CD8-positive, alpha-beta memory T cell (primary cell): ENCODE measurements around the gene PPM1D. TPM values are rescaled to one million over a fixed set of nuclear protein-coding genes. Genes with fewer than 3 reads are reported as not detected.
"Not testable (repeated sequence)": the region's sequence is repeated elsewhere in the genome, so short reads cannot be mapped to it uniquely, and the experiment has no call there.

Experiments
- CTCF ChIA-PET: fragments of 350-600 bp; sonication (Branson Sonifier 250); formaldehyde crosslinking; loops from one replicate; lab custom pipeline; 2021; ENCODE audit warnings: antibody characterized with exemption; lab: Charles Lee
- POLR2A ChIA-PET: fragments of 350-600 bp; sonication (Branson Sonifier 250); formaldehyde crosslinking; loops from one replicate; lab custom pipeline; 2021; ENCODE audit warnings: antibody characterized with exemption; lab: Charles Lee
- DNase-seq, 5 donors: peaks; one replicate each; pipeline versions ENCODE4 v3.0.0 to v3.0.0-alpha.2; 2020 to 2022; ENCODE audit warnings: mixed read lengths in 1 of 5
- H3K27ac ChIP-seq: one replicate; pipeline ENCODE4 v1.7.0; 2013; ENCODE audit warnings: low read depth, mild to moderate bottlenecking, low read length, moderate library complexity
- H3K27me3 ChIP-seq: 2 replicates; pipeline ENCODE4 v1.7.0; 2013; ENCODE audit warnings: low read length, mild to moderate bottlenecking; ENCODE audit not compliant: insufficient read depth, poor library complexity, severe bottlenecking
- H3K36me3 ChIP-seq: 2 replicates; pipeline ENCODE4 v1.7.0; 2013; ENCODE audit warnings: mild to moderate bottlenecking, low read length, moderate library complexity; ENCODE audit not compliant: insufficient read depth
- H3K4me1 ChIP-seq: 2 replicates; pipeline ENCODE4 v1.7.0; 2013; ENCODE audit warnings: mild to moderate bottlenecking, low read length, moderate library complexity; ENCODE audit not compliant: insufficient read depth
- H3K4me3 ChIP-seq: 2 replicates; pipeline ENCODE4 v1.7.0; 2013; ENCODE audit warnings: mild to moderate bottlenecking, low read length
- H3K9me3 ChIP-seq: 2 replicates; pipeline ENCODE4 v1.7.0; 2013; ENCODE audit warnings: mild to moderate bottlenecking, low read length
- H3K27ac Mint-ChIP-seq, 8 donors: one replicate each; pipeline ENCODE4 v1.8.0; 2020 to 2021; ENCODE audit warnings: mixed read lengths in 8 of 8, mild to moderate bottlenecking in 6 of 8, inconsistent platforms in 3 of 8, moderate library complexity in 3 of 8
- H3K27me3 Mint-ChIP-seq, 2 donors: one replicate each; pipeline ENCODE4 v1.8.0; 2020 to 2021; ENCODE audit warnings: mixed read lengths in 2 of 2, mild to moderate bottlenecking in 1 of 2, moderate library complexity in 1 of 2
- H3K36me3 Mint-ChIP-seq, 3 donors: one replicate each; pipeline ENCODE4 v1.8.0; 2020 to 2021; ENCODE audit warnings: mixed read lengths in 3 of 3, inconsistent platforms in 1 of 3, mild to moderate bottlenecking in 1 of 3
- H3K4me1 Mint-ChIP-seq, 3 donors: one replicate each; pipeline ENCODE4 v1.8.0; 2020 to 2021; ENCODE audit warnings: mixed read lengths in 3 of 3, inconsistent platforms in 1 of 3, mild to moderate bottlenecking in 1 of 3
- H3K4me3 Mint-ChIP-seq, 7 donors: one replicate each; pipeline ENCODE4 v1.8.0; 2020 to 2021; ENCODE audit warnings: mixed read lengths in 7 of 7, mild to moderate bottlenecking in 6 of 7, moderate library complexity in 4 of 7, inconsistent platforms in 2 of 7
- H3K9me3 Mint-ChIP-seq, 5 donors: one replicate each; pipeline ENCODE4 v1.8.0; 2020 to 2022; ENCODE audit warnings: mixed read lengths in 5 of 5, mild to moderate bottlenecking in 3 of 5, moderate library complexity in 2 of 5, inconsistent platforms in 1 of 5
- polyA plus RNA-seq: library from polyadenylated mRNA; unstranded; fragments of 300-500 nt; fragmentation: Illumina TruSeq; gene quantifications from one replicate; pipeline ENCODE4 v1.2.3, GENCODE V29; 2021
- total RNA-seq, 2 experiments: library from RNA; stranded (reverse); gene quantifications; one replicate each; pipeline ENCODE4 v1.2.3, GENCODE V29; 2021

The PPM1D gene
- total and polyA plus RNA-seq, 3 experiments from 2014 or later: 13.1 to 19.0 (median 17.8) TPM

DNA sequence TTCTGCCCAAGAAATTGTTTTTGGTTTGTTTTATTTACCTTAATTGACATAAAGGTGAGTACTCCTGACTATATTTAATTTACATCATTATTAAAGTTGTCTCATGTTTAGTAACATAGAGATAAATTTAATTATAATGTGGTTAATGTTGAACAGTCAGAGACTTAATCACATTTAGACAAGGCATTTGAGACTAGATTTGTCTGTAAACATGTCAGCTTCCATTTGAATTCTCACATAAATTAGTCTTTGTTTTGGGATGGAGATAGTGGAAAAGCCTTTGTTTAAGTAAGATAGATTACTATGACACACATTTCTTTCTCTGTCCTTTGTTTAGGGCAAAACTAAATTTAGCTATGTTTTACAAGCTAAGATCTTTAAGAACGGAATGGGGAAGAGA is 59.2 kb downstream of the PPM1D start:
- POLR2A ChIA-PET: no interaction called here
- CTCF ChIA-PET: no interaction called here

DNA sequence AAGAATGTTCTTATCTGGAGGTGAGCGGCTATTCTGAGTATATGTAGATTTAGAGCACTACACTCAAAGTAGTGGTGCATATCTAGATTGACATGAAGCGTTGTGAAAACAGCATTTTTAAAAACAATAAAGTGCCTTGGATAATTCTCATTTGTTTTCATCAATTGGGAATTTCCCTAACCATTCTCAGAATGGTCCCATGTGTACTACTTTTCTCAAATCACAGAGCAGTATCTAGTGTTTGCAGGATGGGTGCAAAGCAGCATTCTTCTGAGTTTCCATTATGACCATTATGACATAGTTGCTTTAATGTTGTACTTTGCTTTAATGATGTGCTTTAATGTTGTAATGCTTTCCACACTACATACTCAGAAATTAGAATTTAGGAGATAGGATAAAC is 61.5 kb downstream of the PPM1D start:
- peak overlapping the region in 1 of 8 donors; percentile 16 for H3K27ac Mint-ChIP-seq
- no peaks in the 10 kb centered on the region for H3K27me3 Mint-ChIP-seq
- no peaks in the 10 kb centered on the region for H3K9me3 ChIP-seq
- H3K27me3 ChIP-seq: no peaks in the 10 kb centered on the region
- ChIA-PET CTCF (no interaction called here), POLR2A (no interaction called here)
- H3K4me3 Mint-ChIP-seq: no peak overlapping the region
- no peaks in the 10 kb centered on the region for H3K4me1 ChIP-seq
- no peak for DNase-seq
- H3K27ac ChIP-seq: no peak overlapping the region
- H3K4me1 Mint-ChIP-seq: peaks cover 0 to 5% (median 5%) of the 10 kb centered on the region in 3 donors
- H3K36me3 Mint-ChIP-seq: peaks cover 0 to 57% (median 22%) of the 10 kb centered on the region in 3 donors
- no peaks in the 10 kb centered on the region for H3K9me3 Mint-ChIP-seq
- H3K36me3 ChIP-seq: peaks cover 15% of the 10 kb centered on the region
- H3K4me3 ChIP-seq: no peak overlapping the region

More for the DNA sequence above, 59.2 kb downstream of the PPM1D start:
- H3K27ac ChIP-seq: no peak overlapping the region
- no peak for DNase-seq
- Mint-ChIP-seq H3K27me3 (no peaks in the 10 kb centered on the region), H3K9me3 (no peaks in the 10 kb centered on the region), H3K27ac (peak overlapping the region in 1 of 8 donors; percentile 24), H3K4me3 (no peak overlapping the region), H3K4me1 (peaks cover 0 to 6% (median 0%) of the 10 kb centered on the region in 3 donors), H3K36me3 (peaks cover 0 to 47% (median 19%) of the 10 kb centered on the region in 3 donors)
- H3K4me3 ChIP-seq: no peak overlapping the region
- peaks cover 8% of the 10 kb centered on the region for H3K36me3 ChIP-seq
- H3K9me3 ChIP-seq: no peaks in the 10 kb centered on the region
- H3K27me3 ChIP-seq: no peaks in the 10 kb centered on the region
- H3K4me1 ChIP-seq: no peaks in the 10 kb centered on the region

DNA sequence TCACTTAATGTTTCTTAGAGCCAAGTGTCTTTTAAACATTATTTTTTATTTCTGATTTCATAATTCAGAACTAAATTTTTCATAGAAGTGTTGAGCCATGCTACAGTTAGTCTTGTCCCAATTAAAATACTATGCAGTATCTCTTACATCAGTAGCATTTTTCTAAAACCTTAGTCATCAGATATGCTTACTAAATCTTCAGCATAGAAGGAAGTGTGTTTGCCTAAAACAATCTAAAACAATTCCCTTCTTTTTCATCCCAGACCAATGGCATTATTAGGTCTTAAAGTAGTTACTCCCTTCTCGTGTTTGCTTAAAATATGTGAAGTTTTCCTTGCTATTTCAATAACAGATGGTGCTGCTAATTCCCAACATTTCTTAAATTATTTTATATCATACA is 64.0 kb downstream of the PPM1D start:
- peaks cover 0 to 44% (median 19%) of the 10 kb centered on the region in 3 donors for H3K36me3 Mint-ChIP-seq
- ChIA-PET POLR2A (no interaction called here), CTCF (no interaction called here)
- H3K27me3 Mint-ChIP-seq: no peaks in the 10 kb centered on the region
- H3K9me3 Mint-ChIP-seq: no peaks in the 10 kb centered on the region
- H3K36me3 ChIP-seq: peaks cover 15% of the 10 kb centered on the region
- H3K27ac Mint-ChIP-seq: no peak overlapping the region
- no peaks in the 10 kb centered on the region for H3K4me1 ChIP-seq
- H3K4me3 ChIP-seq: no peak overlapping the region
- no peak overlapping the region for H3K27ac ChIP-seq
- no peak overlapping the region for H3K4me3 Mint-ChIP-seq
- H3K27me3 ChIP-seq: no peaks in the 10 kb centered on the region
- peaks cover 0 to 5% (median 0%) of the 10 kb centered on the region in 3 donors for H3K4me1 Mint-ChIP-seq
- DNase-seq: no peak
- H3K9me3 ChIP-seq: no peaks in the 10 kb centered on the region

DNA sequence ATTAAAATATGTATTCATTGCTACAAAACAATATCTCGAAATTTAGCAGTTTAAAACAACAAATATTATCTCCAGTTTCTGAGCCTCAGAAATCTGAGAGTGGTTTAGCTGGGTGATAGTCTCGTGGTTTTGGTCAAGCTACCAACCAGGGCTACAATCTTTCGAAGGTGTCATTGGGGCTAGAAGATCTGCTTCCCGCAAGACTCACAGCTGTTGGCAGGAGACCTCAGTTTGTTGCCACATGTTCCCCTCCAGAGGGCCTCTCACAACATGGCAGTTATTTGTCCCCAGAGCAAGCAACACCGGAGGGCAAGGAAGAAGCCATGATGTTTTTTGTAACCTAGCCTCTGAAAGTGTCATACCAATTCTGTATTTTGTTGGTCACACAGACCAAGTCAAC is 65.6 kb downstream of the PPM1D start:
- H3K36me3 ChIP-seq: peaks cover 15% of the 10 kb centered on the region
- DNase-seq: no peak
- Mint-ChIP-seq H3K36me3 (peaks cover 0 to 38% (median 16%) of the 10 kb centered on the region in 3 donors), H3K27me3 (no peaks in the 10 kb centered on the region), H3K4me1 (peaks cover 0 to 5% (median 0%) of the 10 kb centered on the region in 3 donors), H3K27ac (peak overlapping the region in 1 of 8 donors; percentile 12), H3K4me3 (no peak overlapping the region), H3K9me3 (no peaks in the 10 kb centered on the region)
- H3K4me3 ChIP-seq: no peak overlapping the region
- H3K9me3 ChIP-seq: no peaks in the 10 kb centered on the region
- H3K27ac ChIP-seq: no peak overlapping the region
- ChIA-PET POLR2A (no interaction called here), CTCF (no interaction called here)
- H3K27me3 ChIP-seq: no peaks in the 10 kb centered on the region
- no peaks in the 10 kb centered on the region for H3K4me1 ChIP-seq

DNA sequence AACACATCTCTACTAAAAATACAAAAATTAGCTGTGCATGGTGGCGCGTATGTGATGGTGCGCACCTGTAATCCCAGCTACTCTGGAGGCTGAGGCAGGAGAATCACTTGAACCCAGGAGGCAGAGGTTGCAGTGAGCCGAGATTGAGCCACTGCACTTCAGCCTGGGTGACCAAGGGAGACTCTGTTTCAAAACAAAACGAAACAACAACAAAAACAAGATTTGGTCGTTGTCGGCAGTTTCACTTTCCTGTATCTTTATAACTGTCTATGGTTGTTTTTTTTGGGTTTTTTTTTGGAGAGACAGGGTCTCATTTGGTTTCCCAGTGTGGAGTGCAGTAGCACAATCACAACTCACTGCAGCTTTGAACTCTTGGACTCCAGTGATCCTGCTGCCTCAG is 68.7 kb downstream of the PPM1D start:
- H3K27me3 Mint-ChIP-seq, H3K9me3 Mint-ChIP-seq, H3K27ac ChIP-seq, H3K9me3 ChIP-seq, H3K4me3 Mint-ChIP-seq, DNase-seq, H3K4me1 Mint-ChIP-seq, H3K27me3 ChIP-seq, H3K27ac Mint-ChIP-seq, POLR2A ChIA-PET, H3K4me3 ChIP-seq, H3K4me1 ChIP-seq, H3K36me3 ChIP-seq: not testable (repeated sequence)
- CTCF ChIA-PET: interaction anchor here (1.0 kb wide), 1 partner anchor 98 kb away, joined by 3 read pairs; no protein-coding TSS in a partner anchor
- peaks cover 0 to 17% (median 5%) of the 10 kb centered on the region in 3 donors for H3K36me3 Mint-ChIP-seq

DNA sequence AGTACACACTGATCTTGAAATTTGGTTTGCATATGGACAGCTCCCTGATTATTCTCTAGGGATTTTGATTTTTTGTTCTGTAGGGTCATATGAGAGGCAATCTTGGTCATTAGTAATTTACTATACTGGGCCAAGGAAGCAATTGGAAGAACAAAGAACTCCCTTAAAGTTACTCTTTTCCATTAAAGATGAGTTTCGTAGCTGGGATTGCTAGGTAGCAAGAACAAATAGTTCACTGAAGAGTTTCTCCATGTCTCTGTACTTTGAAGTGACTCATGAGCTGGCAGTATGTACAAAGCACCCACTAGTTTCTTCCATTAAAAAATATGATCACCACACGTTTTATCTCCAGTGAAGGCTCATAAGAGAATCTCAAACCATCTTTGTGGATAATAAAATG is 71.5 kb downstream of the PPM1D start:
- POLR2A ChIA-PET: no interaction called here
- H3K36me3 Mint-ChIP-seq: no peaks in the 10 kb centered on the region

DNA sequence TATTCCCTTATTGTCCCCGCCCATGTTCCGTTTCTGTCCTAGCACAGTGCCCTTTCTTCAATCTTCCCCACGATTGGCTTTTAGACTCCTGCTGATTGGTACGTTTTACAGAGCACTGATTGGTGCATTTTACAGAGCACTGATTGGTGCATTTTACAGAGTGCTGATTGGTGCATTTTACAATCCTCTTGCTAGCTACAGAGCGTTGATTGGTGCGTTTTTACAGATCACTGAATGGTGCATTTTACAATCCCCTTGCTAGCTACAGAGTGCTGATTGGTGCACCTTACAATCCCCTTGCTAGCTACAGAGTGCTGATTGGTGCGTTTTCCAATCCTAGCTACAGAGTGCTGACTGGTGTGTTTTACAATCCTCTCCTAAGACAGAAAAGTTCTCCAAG is 74.6 kb downstream of the PPM1D start:
- H3K27ac ChIP-seq, DNase-seq, H3K4me3 Mint-ChIP-seq, CTCF ChIA-PET, H3K36me3 ChIP-seq, H3K9me3 Mint-ChIP-seq, H3K4me1 ChIP-seq, H3K9me3 ChIP-seq, POLR2A ChIA-PET, H3K27me3 ChIP-seq, H3K4me3 ChIP-seq, H3K27me3 Mint-ChIP-seq: not testable (repeated sequence)
- Mint-ChIP-seq H3K27ac (peak overlapping the region in 1 of 8 donors; percentile 43), H3K4me1 (peaks cover 21 to 27% (median 26%) of the 10 kb centered on the region in 3 donors), H3K36me3 (peaks cover 0 to 14% (median 0%) of the 10 kb centered on the region in 3 donors)

More for the DNA sequence above, 71.5 kb downstream of the PPM1D start:
- Histone ChIP-seq H3K4me3 (no peak overlapping the region), H3K4me1 (no peaks in the 10 kb centered on the region), H3K27me3 (no peaks in the 10 kb centered on the region), H3K9me3 (no peaks in the 10 kb centered on the region), H3K36me3 (no peaks in the 10 kb centered on the region), H3K27ac (no peak overlapping the region)
- peak overlapping the region in 1 of 8 donors; percentile 36 for H3K27ac Mint-ChIP-seq
- DNase-seq: no peak
- H3K9me3 Mint-ChIP-seq: no peaks in the 10 kb centered on the region
- peak overlapping the region in 1 of 7 donors; percentile 26 for H3K4me3 Mint-ChIP-seq
- peaks cover 0 to 4% of the 10 kb centered on the region in 2 donors for H3K27me3 Mint-ChIP-seq
- no peaks in the 10 kb centered on the region for H3K4me1 Mint-ChIP-seq
- CTCF ChIA-PET: no interaction called here

DNA sequence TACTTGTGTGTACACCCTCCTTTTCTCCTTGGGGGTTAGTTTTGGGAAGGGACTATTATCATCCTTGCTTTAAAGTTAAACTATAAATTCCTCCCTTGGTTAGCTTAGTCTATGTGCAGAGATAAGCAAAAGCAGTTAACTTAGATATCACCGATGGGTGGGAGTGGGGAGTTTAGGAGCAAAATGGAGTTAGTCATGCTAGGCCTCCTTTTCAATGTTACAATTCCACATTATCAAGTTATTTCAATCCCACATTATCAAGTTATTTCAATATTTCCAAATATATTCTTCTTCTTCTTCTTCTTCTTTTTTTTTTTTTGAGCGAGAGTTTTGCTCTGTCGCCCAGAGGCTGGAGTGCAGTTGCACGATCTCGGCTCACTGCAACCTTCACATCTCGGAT is 76.0 kb downstream of the PPM1D start:
- no peak overlapping the region for H3K27ac Mint-ChIP-seq
- no peaks in the 10 kb centered on the region for H3K9me3 ChIP-seq
- ChIA-PET POLR2A (interaction anchor here (2.0 kb wide), 1 partner anchor 76 kb away, joined by 11 read pairs; the partner anchor contains the start of gene PPM1D), CTCF (interaction anchor here (0.6 kb wide), 1 partner anchor 105 kb away, joined by 3 read pairs; no protein-coding TSS in a partner anchor)
- H3K36me3 ChIP-seq: no peaks in the 10 kb centered on the region
- H3K9me3 Mint-ChIP-seq: no peaks in the 10 kb centered on the region
- peaks cover 10% of the 10 kb centered on the region for H3K4me1 ChIP-seq
- peak overlapping the region in 5 of 7 donors; percentile 22 to 60 (median 45) for H3K4me3 Mint-ChIP-seq
- no peaks in the 10 kb centered on the region for H3K27me3 ChIP-seq
- peaks cover 21 to 31% (median 30%) of the 10 kb centered on the region in 3 donors for H3K4me1 Mint-ChIP-seq
- DNase-seq: no peak
- peaks cover 0 to 5% of the 10 kb centered on the region in 2 donors for H3K27me3 Mint-ChIP-seq
- H3K36me3 Mint-ChIP-seq: peaks cover 0 to 20% (median 0%) of the 10 kb centered on the region in 3 donors
- H3K4me3 ChIP-seq: no peak overlapping the region
- no peak overlapping the region for H3K27ac ChIP-seq
